RCC 7860 (cell line): ENCODE data around the gene EPHB1.
"Not testable (repeated sequence)": the region's sequence is repeated elsewhere in the genome, so short reads cannot be mapped to it uniquely, and the experiment has no call there.

ENCODE experiments used
- DNase-seq: peaks from one replicate; pipeline ENCODE4 v3.0.0-alpha.2; 2015; ENCODE audit warnings: low spot score
- FAIRE-seq: peaks from 2 replicates; lab custom pipeline; 2012; peaks lifted over from hg19 to GRCh38; lab: Jason Lieb, UNC

The EPHB1 gene

GRCh38 chr3:135097276-135097946 is 302.4 kb downstream of the EPHB1 start:
- no peak for DNase-seq
- FAIRE-seq = no peak

- DNase-seq = no peak
- no peak for FAIRE-seq
Observed at GRCh38 chr3:135099734-135100355, 304.8 kb downstream of the EPHB1 start.

- DNase-seq (no peak), FAIRE-seq (no peak)
Observed at GRCh38 chr3:135100366-135100765, 305.3 kb downstream of the EPHB1 start.

- DNase-seq (no peak), FAIRE-seq (no peak)
Observed at GRCh38 chr3:135103917-135104316, 308.9 kb downstream of the EPHB1 start.

GRCh38 chr3:135106445-135106844 is 311.4 kb downstream of the EPHB1 start:
- DNase-seq = no peak
- FAIRE-seq = no peak

- DNase-seq (no peak), FAIRE-seq (no peak)
Observed at GRCh38 chr3:135107043-135107442, 312.0 kb downstream of the EPHB1 start.

GRCh38 chr3:135109681-135110080 is 314.6 kb downstream of the EPHB1 start:
- DNase-seq (no peak), FAIRE-seq (no peak)

GRCh38 chr3:135114551-135114950 is 319.5 kb downstream of the EPHB1 start:
- FAIRE-seq, DNase-seq: not testable (repeated sequence)

GRCh38 chr3:135117977-135118376 is 322.9 kb downstream of the EPHB1 start:
- no peak for FAIRE-seq

GRCh38 chr3:135118792-135119191 is 323.7 kb downstream of the EPHB1 start:
- FAIRE-seq (no peak), DNase-seq (no peak)

More at GRCh38 chr3:135117977-135118376, 322.9 kb downstream of the EPHB1 start:
- no peak for DNase-seq

- no peak for FAIRE-seq
- DNase-seq = no peak
Observed at GRCh38 chr3:135125171-135125801, 330.2 kb downstream of the EPHB1 start.

GRCh38 chr3:135127946-135128470 is 332.9 kb downstream of the EPHB1 start:
- DNase-seq (no peak), FAIRE-seq (no peak)

GRCh38 chr3:135128818-135129217 is 333.8 kb downstream of the EPHB1 start:
- DNase-seq (no peak), FAIRE-seq (no peak)

- FAIRE-seq = no peak
Observed at GRCh38 chr3:135131290-135131689, 336.2 kb downstream of the EPHB1 start.

GRCh38 chr3:135133905-135134683 is 339.0 kb downstream of the EPHB1 start:
- FAIRE-seq = no peak
- no peak for DNase-seq

More at GRCh38 chr3:135131290-135131689, 336.2 kb downstream of the EPHB1 start:
- DNase-seq = no peak

- no peak for FAIRE-seq
- DNase-seq = no peak
Observed at GRCh38 chr3:135134684-135135075, 339.6 kb downstream of the EPHB1 start.

- FAIRE-seq = no peak
Observed at GRCh38 chr3:135135445-135135844, 340.4 kb downstream of the EPHB1 start.

GRCh38 chr3:135136361-135137100 is 341.5 kb downstream of the EPHB1 start:
- no peak for DNase-seq
- no peak for FAIRE-seq

More at GRCh38 chr3:135135445-135135844, 340.4 kb downstream of the EPHB1 start:
- DNase-seq = no peak

- DNase-seq (no peak), FAIRE-seq (no peak)
Observed at GRCh38 chr3:135137296-135137695, 342.2 kb downstream of the EPHB1 start.

- FAIRE-seq (no peak), DNase-seq (no peak)
Observed at GRCh38 chr3:135138776-135139175, 343.7 kb downstream of the EPHB1 start.
